ENCODE data around the gene HIRIP3. TPM values are rescaled to one million over a fixed set of nuclear protein-coding genes. Genes with fewer than 3 reads are reported as not detected.

Gene HIRIP3
- polyA plus RNA-seq, 1 of the 3 experiments (the other 2 are of a cell fraction) = 18.9 TPM

- ChIA-PET POLR2A (interaction anchor here (0.7 kb wide), 1 partner anchor 8 kb away, joined by 5 read pairs; no protein-coding TSS in a partner anchor), CTCF (interaction anchor here (0.6 kb wide), 1 partner anchor 9 kb away, joined by 3 read pairs; no protein-coding TSS in a partner anchor)
- H3F3A ChIP-seq (replicated peaks; ENCODE audit: insufficient read depth) = no peaks in the 10 kb centered on the region
- peaks cover 0 to 5% of the 10 kb centered on the region in 2 experiments; a peak in 1 of 4 replicates for H3K4me1 ChIP-seq (ENCODE audit: control insufficient read depth in 1 of 2, insufficient read depth in 2 of 2, low read depth in 1 of 2, low read length in 1 of 2)
- H4K20me1 ChIP-seq (ENCODE audit: insufficient read depth) = no peaks in the 10 kb centered on the region
- no peak overlapping the region for H2AFZ ChIP-seq (ENCODE audit: low read depth)
- H3K27me3 ChIP-seq (ENCODE audit: insufficient read depth) = no peaks in the 10 kb centered on the region
- no peak for DNase-seq
- H3K9me2 ChIP-seq = no peaks in the 10 kb centered on the region
- WGBS (ENCODE audit: low lambda C conversion rate) = 90% methylated on average over 26 of the region's 31 CpGs
- H3K4me3 ChIP-seq (ENCODE audit: low read depth in 2 of 2, low read length in 1 of 2) = peak overlapping the region in 1 of 2 experiments; percentile 53; a peak in 1 of 4 replicates
- TF ChIP-seq IRF3 (IDR thresholded peaks at IDR 0.05; ENCODE audit: low read depth, low read length) (no peak), GATA2 (CRISPR knock-in tag; IDR thresholded peaks at IDR 0.05) (no peak), FOXM1 (IDR thresholded peaks at IDR 0.05; ENCODE audit: low read depth) (no peak), SMC3 (IDR thresholded peaks at IDR 0.05; ENCODE audit: low read depth, low read length) (no peak), ZBTB33 (IDR thresholded peaks at IDR 0.05; ENCODE audit: borderline replicate concordance, low read depth) (no peak), USF1 (IDR thresholded peaks at IDR 0.05; ENCODE audit: borderline replicate concordance, low read depth) (no peak), MAX (IDR thresholded peaks at IDR 0.05; ENCODE audit: low read depth) (no peak), RAD21 (IDR thresholded peaks at IDR 0.05; ENCODE audit: low read length) (no peak), POLR2AphosphoS5 (IDR thresholded peaks at IDR 0.05; ENCODE audit: low read depth, low read length) (no peak), TAF1 (IDR thresholded peaks at IDR 0.05; ENCODE audit: borderline replicate concordance, low read depth, low read length) (no peak), RXRA (IDR thresholded peaks at IDR 0.05; ENCODE audit: borderline replicate concordance, low read depth) (no peak), CTCF (IDR thresholded peaks at IDR 0.05) (no peak), NRF1 (IDR thresholded peaks at IDR 0.05; ENCODE audit: low read depth, low read length) (no peak), SIN3A (IDR thresholded peaks at IDR 0.05; ENCODE audit: borderline replicate concordance, low read depth, low read length) (no peak)
- peak overlapping the region; percentile 85; the same call in 1 of the 2 replicates for H3K4me2 ChIP-seq
- H3K9ac ChIP-seq = no peak overlapping the region
- no peak overlapping the region for H3K27ac ChIP-seq (ENCODE audit: low read depth in 2 of 2, low read length in 1 of 2)
- no peaks in the 10 kb centered on the region for H3K79me2 ChIP-seq (ENCODE audit: insufficient read depth)
- H3K9me3 ChIP-seq = no peaks in the 10 kb centered on the region
- H3K36me3 ChIP-seq (replicated peaks in 1 of 2; ENCODE audit: control insufficient read depth in 1 of 2, insufficient read depth in 2 of 2, low read length in 1 of 2) = no peaks in the 10 kb centered on the region
These were observed 16.5 kb upstream of the HIRIP3 start for GRCh38 chr16:30011714-30012504.
